ENCODE results near the gene SLC26A2. TPM values are rescaled to one million over a fixed set of nuclear protein-coding genes. Genes with fewer than 3 reads are reported as not detected.
A peak's percentile ranks its signal among the peaks of the same experiment; 100 is the strongest.

The SLC26A2 gene
- total RNA-seq, 4 donors from 2014 or later, result 3.0 to 9.9 (median 6.9) TPM

DNA sequence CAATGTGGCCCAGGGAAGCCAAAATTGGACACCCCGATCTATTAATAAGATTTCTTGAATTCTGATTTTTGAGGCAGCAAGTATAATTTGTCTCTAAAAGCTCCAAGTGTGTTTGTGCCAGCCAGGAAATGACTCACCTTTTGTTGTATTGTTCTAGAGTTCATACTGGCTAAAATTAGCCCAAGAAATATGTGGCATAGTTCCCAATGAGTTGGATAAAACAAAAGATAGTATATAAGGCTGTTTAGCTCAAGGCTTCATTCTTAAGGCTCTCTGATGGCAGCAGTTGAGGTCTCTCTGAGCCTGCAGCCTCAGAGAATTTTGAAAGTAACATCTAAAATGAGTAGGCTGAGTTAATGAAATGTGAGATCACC, 61.6 kb downstream of the SLC26A2 start:
- TF ChIP-seq, protein P1, sequence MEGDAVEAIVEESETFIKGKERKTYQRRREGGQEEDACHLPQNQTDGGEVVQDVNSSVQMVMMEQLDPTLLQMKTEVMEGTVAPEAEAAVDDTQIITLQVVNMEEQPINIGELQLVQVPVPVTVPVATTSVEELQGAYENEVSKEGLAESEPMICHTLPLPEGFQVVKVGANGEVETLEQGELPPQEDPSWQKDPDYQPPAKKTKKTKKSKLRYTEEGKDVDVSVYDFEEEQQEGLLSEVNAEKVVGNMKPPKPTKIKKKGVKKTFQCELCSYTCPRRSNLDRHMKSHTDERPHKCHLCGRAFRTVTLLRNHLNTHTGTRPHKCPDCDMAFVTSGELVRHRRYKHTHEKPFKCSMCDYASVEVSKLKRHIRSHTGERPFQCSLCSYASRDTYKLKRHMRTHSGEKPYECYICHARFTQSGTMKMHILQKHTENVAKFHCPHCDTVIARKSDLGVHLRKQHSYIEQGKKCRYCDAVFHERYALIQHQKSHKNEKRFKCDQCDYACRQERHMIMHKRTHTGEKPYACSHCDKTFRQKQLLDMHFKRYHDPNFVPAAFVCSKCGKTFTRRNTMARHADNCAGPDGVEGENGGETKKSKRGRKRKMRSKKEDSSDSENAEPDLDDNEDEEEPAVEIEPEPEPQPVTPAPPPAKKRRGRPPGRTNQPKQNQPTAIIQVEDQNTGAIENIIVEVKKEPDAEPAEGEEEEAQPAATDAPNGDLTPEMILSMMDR (IDR thresholded peaks at IDR 0.05 in 4 of 5, conservative IDR thresholded peaks at IDR 0.05 in 1 of 5), result no peak
- no peak for TF ChIP-seq POLR2A (IDR thresholded peaks at IDR 0.05)
- DNase-seq (no peak), ATAC-seq (peak; percentile 70 to 82)
- peaks cover 0 to 61% of the 10 kb centered on the region in 2 donors for H3K36me3 ChIP-seq
- in situ Hi-C loops (cut with MboI; ENCODE audit: low sequenced_read_pairs in 4 of 4), result no loop called here
- peak overlapping the region in 1 of 4 donors; percentile 17 for H3K4me3 ChIP-seq
- no peaks in the 10 kb centered on the region for H3K9me3 ChIP-seq
- peak overlapping the region; percentile 77 to 82 (median 80) for H3K27ac ChIP-seq
- intact Hi-C loops (cut with DNase I; ENCODE audit: low total_unique reads), result loop anchor here (5.0 kb wide), 1 partner anchor 110 kb away; no protein-coding TSS in a partner anchor
- peaks cover 31 to 48% of the 10 kb centered on the region in 2 donors for H3K4me1 ChIP-seq
- no peaks in the 10 kb centered on the region for H3K27me3 ChIP-seq

DNA sequence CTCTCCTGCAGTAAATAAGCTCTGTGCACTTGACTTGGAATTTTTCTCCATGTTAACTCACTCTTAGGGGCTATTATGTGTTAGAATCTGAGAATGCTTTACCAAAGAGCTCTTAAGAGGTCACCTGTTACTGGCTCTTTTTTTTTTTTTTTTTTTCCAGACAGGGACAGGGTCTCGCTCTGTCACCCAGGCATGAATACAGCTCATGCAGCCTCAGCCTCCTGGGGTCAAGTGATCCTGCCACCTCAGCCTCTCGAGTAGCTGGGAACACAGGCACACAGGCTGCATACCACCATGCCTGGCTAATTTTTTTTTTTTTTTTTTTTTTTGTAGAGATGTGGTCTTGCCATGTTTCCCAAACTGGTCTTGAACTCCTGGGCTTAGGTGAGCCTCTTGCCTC, 62.1 kb downstream of the SLC26A2 start:
- peaks cover 0 to 63% of the 10 kb centered on the region in 2 donors for H3K36me3 ChIP-seq
- H3K27me3 ChIP-seq, result no peaks in the 10 kb centered on the region
- intact Hi-C loops (cut with DNase I; ENCODE audit: low total_unique reads), result loop anchor here (5.0 kb wide), 1 partner anchor 110 kb away; no protein-coding TSS in a partner anchor
- TF ChIP-seq, protein P1 (IDR thresholded peaks at IDR 0.05 in 4 of 5, conservative IDR thresholded peaks at IDR 0.05 in 1 of 5), result no peak
- no peak for TF ChIP-seq POLR2A (IDR thresholded peaks at IDR 0.05)
- in situ Hi-C loops (cut with MboI; ENCODE audit: low sequenced_read_pairs in 4 of 4), result no loop called here
- H3K9me3 ChIP-seq, result no peaks in the 10 kb centered on the region
- ATAC-seq (no peak), DNase-seq (no peak)
- H3K4me3 ChIP-seq, result no peak overlapping the region
- H3K4me1 ChIP-seq, result peaks cover 31 to 48% of the 10 kb centered on the region in 2 donors
- H3K27ac ChIP-seq, result peak overlapping the region; percentile 77 to 82 (median 80)

DNA sequence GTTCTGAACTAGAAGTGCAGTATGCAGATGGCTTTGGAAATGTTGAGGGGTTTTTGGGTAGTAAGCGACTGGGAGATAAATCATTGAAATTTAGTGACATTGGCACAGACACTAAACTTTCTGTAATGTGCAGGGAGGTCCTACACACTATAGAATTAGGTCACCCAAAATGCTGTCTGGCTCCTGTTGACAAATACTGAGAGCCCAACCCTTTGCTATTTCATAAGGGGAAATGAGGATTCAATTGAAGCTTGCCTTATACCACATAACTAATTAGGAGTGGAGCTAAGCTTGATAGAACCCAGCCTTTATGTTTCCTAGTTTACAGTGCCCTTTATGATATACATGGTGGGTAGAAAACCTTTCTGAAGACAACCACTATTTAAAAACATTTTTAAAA, 62.6 kb downstream of the SLC26A2 start:
- Histone ChIP-seq H3K36me3 (peaks cover 0 to 65% of the 10 kb centered on the region in 2 donors), H3K27ac (peak overlapping the region; percentile 77 to 82 (median 80)), H3K4me3 (no peak overlapping the region), H3K9me3 (no peaks in the 10 kb centered on the region), H3K27me3 (no peaks in the 10 kb centered on the region), H3K4me1 (peaks cover 31 to 48% of the 10 kb centered on the region in 2 donors)
- in situ Hi-C loops (cut with MboI; ENCODE audit: low sequenced_read_pairs in 4 of 4), result no loop called here
- DNase-seq (no peak), ATAC-seq (no peak)
- TF ChIP-seq, protein P1 (IDR thresholded peaks at IDR 0.05 in 4 of 5, conservative IDR thresholded peaks at IDR 0.05 in 1 of 5), result no peak
- no peak for TF ChIP-seq POLR2A (IDR thresholded peaks at IDR 0.05)
- intact Hi-C loops (cut with DNase I; ENCODE audit: low total_unique reads), result loop anchor here (5.0 kb wide), 1 partner anchor 109 kb away; no protein-coding TSS in a partner anchor

DNA sequence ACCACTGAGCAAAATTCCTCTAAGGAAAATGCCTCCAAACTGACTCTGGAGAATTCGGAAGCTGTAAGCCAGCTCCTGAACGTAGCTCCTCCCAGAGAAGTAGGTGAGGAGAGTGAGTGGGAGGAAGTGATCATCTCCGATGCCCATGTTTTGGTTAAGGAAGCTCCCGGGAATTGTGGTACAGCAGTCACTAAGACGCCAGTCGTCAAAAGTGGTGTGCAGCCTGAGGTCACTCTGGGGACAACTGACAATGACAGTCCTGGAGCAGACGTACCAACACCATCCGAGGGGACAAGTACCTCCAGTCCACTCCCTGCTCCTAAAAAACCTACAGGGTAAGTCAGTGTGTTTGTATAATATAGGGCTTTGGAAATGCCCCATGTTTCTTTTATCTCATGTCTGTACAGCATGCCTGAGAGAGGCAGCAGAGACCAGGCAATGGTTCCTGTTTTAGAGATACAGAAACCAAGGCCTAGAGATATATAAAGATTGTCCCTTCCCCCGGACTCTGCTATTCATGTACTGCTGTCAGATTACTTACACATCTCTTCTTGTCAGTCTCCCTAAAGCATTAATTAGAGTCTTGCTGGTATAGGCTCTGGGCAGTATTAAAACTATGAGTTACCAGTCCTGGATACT, 63.9 kb downstream of the SLC26A2 start:
- Histone ChIP-seq H3K36me3 (peaks cover 0 to 60% of the 10 kb centered on the region in 2 donors), H3K4me3 (no peak overlapping the region), H3K27me3 (no peaks in the 10 kb centered on the region), H3K27ac (peak overlapping the region; percentile 77 to 82 (median 80)), H3K4me1 (peaks cover 31 to 48% of the 10 kb centered on the region in 2 donors), H3K9me3 (no peaks in the 10 kb centered on the region)
- peak; percentile 51 to 76 for ATAC-seq
- in situ Hi-C loops (cut with MboI; ENCODE audit: low sequenced_read_pairs in 4 of 4), result no loop called here
- DNase-seq, result no peak
- TF ChIP-seq, protein P1 (IDR thresholded peaks at IDR 0.05 in 4 of 5, conservative IDR thresholded peaks at IDR 0.05 in 1 of 5), result peak in 3 of 5 experiments; percentile 11 to 23 (median 16)
- TF ChIP-seq POLR2A (IDR thresholded peaks at IDR 0.05), result no peak
- intact Hi-C loops (cut with DNase I; ENCODE audit: low total_unique reads), result loop anchor here (2.0 to 5.0 kb wide), 2 partner anchors 108 to 194 kb away; no protein-coding TSS in a partner anchor
